Esophagus squamous epithelium (tissue), 5 donors: ENCODE data around the gene TPGS1. TPM values are rescaled to one million over a fixed set of nuclear protein-coding genes. Genes with fewer than 3 reads are reported as not detected.

Experiments used
- DNase-seq: peaks from one replicate; lab custom pipeline; 2025; lab: John Stamatoyannopoulos, UW
- H3K27ac ChIP-seq, 4 donors: fragments of 200-600 bp; sonication (generic); one replicate each; pipeline ENCODE4 v1.5.1; 2016 to 2019; ENCODE audit warnings: mild to moderate bottlenecking in 1 of 4
- H3K27me3 ChIP-seq, 4 donors: fragments of 200-600 bp; sonication (generic); 1 replicate in 3 of 4; 2 replicates in 1 of 4; pipeline versions ENCODE4 v1.5.1 to v1.6.0; 2017 to 2021; ENCODE audit warnings: antibody characterized with exemption in 1 of 4
- H3K36me3 ChIP-seq, 3 donors: fragments of 200-600 bp; sonication (generic); one replicate each; pipeline ENCODE4 v1.5.1; 2016 to 2019
- H3K4me1 ChIP-seq, 3 donors: fragments of 200-600 bp; sonication (generic); one replicate each; pipeline ENCODE4 v1.5.1; 2017 to 2019
- H3K4me3 ChIP-seq, 4 donors: fragments of 200-600 bp; sonication (generic); 1 replicate in 3 of 4; 2 replicates in 1 of 4; pipeline ENCODE4 v1.5.1; 2016 to 2019; ENCODE audit warnings: mild to moderate bottlenecking in 2 of 4, moderate library complexity in 1 of 4
- H3K9me3 ChIP-seq, 3 donors: fragments of 200-600 bp; sonication (generic); one replicate each; pipeline ENCODE4 v1.5.1; 2016 to 2019
- CTCF ChIP-seq, 6 experiments: fragments of 450-650 bp in 4 of 6; fragments of 200-600 bp in 2 of 6; sonication (generic) in 2 of 6; IDR thresholded peaks; one replicate each; pipeline ENCODE4 v1.5.1; 2016 to 2019; ENCODE audit warnings: antibody characterized with exemption in 6 of 6, mild to moderate bottlenecking in 4 of 6, moderate library complexity in 4 of 6
- POLR2A ChIP-seq, 4 donors: fragments of 450-650 bp; IDR thresholded peaks; one replicate each; pipeline ENCODE4 v1.6.1; 2017; ENCODE audit warnings: antibody characterized with exemption in 4 of 4, mild to moderate bottlenecking in 4 of 4, moderate library complexity in 3 of 4
- WGBS, 2 donors: methylation state at CpG; one replicate each; pipeline ENCODE4 v1.1.5; 2018; 5-methylcytosine and 5-hydroxymethylcytosine counted together
- intact Hi-C: fragments of 100-400 bp; cut with DNase I; formaldehyde crosslinking; loops from one replicate; pipeline ENCODE4 v1.15.0; 2022
- total RNA-seq, 4 donors: library from RNA; depleted of rRNA; stranded (reverse); fragments of >200 nt; gene quantifications; one replicate each; pipeline ENCODE4 v1.1.0, GENCODE V29; 2016
- donor health status: DM: yes; HTN: yes; CAD: no.

TPGS1 gene
- total RNA-seq, 4 donors from 2014 or later: 29.3 to 46.7 (median 35.6) TPM

- no peak for TF ChIP-seq CTCF (IDR thresholded peaks at IDR 0.05)
- TF ChIP-seq POLR2A (IDR thresholded peaks at IDR 0.05): no peak
- Histone ChIP-seq H3K9me3 (no peaks in the 10 kb centered on the region), H3K36me3 (no peaks in the 10 kb centered on the region), H3K27ac (peak within 1 kb of the TSS; percentile 69 to 88 (median 74)), H3K4me1 (peaks cover 10 to 28% (median 15%) of the 10 kb centered on the region in 3 donors), H3K27me3 (peaks cover 0 to 46% (median 0%) of the 10 kb centered on the region in 4 donors), H3K4me3 (peak within 1 kb of the TSS; percentile 62 to 87 (median 66))
- no peak for DNase-seq
- no CpG with 5 or more reads among the region's 85 CpGs for WGBS, 2 donors
- intact Hi-C loops: no loop called here
These were observed 46.2 kb upstream of the TPGS1 start, which contains the start of gene SHC2 for GRCh38 chr19:460877-461720. Gene SHC2, minus strand, starts transcription at chr19:461033. Its CDS starts 37 bp downstream, at chr19:460996.

GRCh38 chr19:461721-462551 is 45.4 kb upstream of the TPGS1 start:
- intact Hi-C loops: no loop called here
- H3K4me3 ChIP-seq: peak overlapping the region; percentile 26 to 87 (median 66)
- WGBS, 2 donors: 14 to 35% methylated on average over 5 to 7 of the region's 60 CpGs

GRCh38 chr19:463483-464207 is 43.7 kb upstream of the TPGS1 start:
- H3K4me3 ChIP-seq: no peak overlapping the region
- H3K36me3 ChIP-seq: no peaks in the 10 kb centered on the region
- intact Hi-C loops: no loop called here
- WGBS, 2 donors: 83% methylated on average over 5 of the region's 35 CpGs; no CpG with 5 or more reads in 1 of the 2 donors
- peaks cover 10 to 28% (median 15%) of the 10 kb centered on the region in 3 donors for H3K4me1 ChIP-seq
- no peak overlapping the region for H3K27ac ChIP-seq
- no peak for DNase-seq
- peaks cover 0 to 46% (median 0%) of the 10 kb centered on the region in 4 donors for H3K27me3 ChIP-seq
- no peak for TF ChIP-seq POLR2A (IDR thresholded peaks at IDR 0.05)
- TF ChIP-seq CTCF (IDR thresholded peaks at IDR 0.05): no peak
- H3K9me3 ChIP-seq: no peaks in the 10 kb centered on the region

More at GRCh38 chr19:461721-462551, 45.4 kb upstream of the TPGS1 start:
- DNase-seq: no peak
- Histone ChIP-seq H3K9me3 (no peaks in the 10 kb centered on the region), H3K36me3 (no peaks in the 10 kb centered on the region), H3K27ac (peak overlapping the region in 2 of 4 donors; percentile 29 to 88), H3K4me1 (peaks cover 10 to 28% (median 15%) of the 10 kb centered on the region in 3 donors), H3K27me3 (peaks cover 0 to 46% (median 0%) of the 10 kb centered on the region in 4 donors)
- TF ChIP-seq CTCF (IDR thresholded peaks at IDR 0.05): no peak
- no peak for TF ChIP-seq POLR2A (IDR thresholded peaks at IDR 0.05)

GRCh38 chr19:464208-464545 is 43.1 kb upstream of the TPGS1 start:
- H3K9me3 ChIP-seq: no peaks in the 10 kb centered on the region
- H3K27me3 ChIP-seq: peaks cover 0 to 46% (median 0%) of the 10 kb centered on the region in 4 donors
- intact Hi-C loops: no loop called here
- no peaks in the 10 kb centered on the region for H3K36me3 ChIP-seq
- TF ChIP-seq POLR2A (IDR thresholded peaks at IDR 0.05) (no peak), CTCF (IDR thresholded peaks at IDR 0.05) (no peak)
- peaks cover 10 to 28% (median 15%) of the 10 kb centered on the region in 3 donors for H3K4me1 ChIP-seq
- no peak overlapping the region for H3K27ac ChIP-seq
- WGBS, 2 donors: 72 to 100% methylated on average over 2 to 4 of the region's 9 CpGs
- no peak for DNase-seq
- H3K4me3 ChIP-seq: no peak overlapping the region
